Measurements from ENCODE around the gene DHX32.
"Not testable (repeated sequence)": the region's sequence is repeated elsewhere in the genome, so short reads cannot be mapped to it uniquely, and the experiment has no call there.

Gene DHX32, protein sequence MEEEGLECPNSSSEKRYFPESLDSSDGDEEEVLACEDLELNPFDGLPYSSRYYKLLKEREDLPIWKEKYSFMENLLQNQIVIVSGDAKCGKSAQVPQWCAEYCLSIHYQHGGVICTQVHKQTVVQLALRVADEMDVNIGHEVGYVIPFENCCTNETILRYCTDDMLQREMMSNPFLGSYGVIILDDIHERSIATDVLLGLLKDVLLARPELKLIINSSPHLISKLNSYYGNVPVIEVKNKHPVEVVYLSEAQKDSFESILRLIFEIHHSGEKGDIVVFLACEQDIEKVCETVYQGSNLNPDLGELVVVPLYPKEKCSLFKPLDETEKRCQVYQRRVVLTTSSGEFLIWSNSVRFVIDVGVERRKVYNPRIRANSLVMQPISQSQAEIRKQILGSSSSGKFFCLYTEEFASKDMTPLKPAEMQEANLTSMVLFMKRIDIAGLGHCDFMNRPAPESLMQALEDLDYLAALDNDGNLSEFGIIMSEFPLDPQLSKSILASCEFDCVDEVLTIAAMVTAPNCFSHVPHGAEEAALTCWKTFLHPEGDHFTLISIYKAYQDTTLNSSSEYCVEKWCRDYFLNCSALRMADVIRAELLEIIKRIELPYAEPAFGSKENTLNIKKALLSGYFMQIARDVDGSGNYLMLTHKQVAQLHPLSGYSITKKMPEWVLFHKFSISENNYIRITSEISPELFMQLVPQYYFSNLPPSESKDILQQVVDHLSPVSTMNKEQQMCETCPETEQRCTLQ

DNA sequence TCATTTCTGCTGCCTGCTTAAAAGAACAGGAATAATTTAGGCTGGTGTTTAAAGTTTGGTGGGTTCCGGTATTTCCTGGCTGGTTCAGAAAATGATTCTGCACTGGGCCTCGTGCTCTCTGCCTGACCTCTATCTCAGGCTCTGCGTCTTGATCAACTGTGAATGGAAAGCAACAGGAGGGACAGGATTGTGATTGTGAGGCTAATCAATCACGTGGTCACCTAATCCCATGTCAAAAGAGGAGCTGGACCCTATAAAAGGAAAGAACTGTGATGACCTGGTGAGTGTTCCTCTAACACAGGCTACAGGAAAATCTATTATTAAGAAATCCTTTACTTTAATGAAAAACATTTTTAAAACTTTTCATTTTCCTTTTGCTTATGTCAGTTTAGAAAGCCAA, at the start of gene DHX32:
TSS of gene DHX32 (minus strand) at position 101 of the 400 bp plus-strand sequence. CDS start 468 bp downstream, outside the sequence.
- no peak for DNase-seq (ENCODE audit: low spot score)

DNA sequence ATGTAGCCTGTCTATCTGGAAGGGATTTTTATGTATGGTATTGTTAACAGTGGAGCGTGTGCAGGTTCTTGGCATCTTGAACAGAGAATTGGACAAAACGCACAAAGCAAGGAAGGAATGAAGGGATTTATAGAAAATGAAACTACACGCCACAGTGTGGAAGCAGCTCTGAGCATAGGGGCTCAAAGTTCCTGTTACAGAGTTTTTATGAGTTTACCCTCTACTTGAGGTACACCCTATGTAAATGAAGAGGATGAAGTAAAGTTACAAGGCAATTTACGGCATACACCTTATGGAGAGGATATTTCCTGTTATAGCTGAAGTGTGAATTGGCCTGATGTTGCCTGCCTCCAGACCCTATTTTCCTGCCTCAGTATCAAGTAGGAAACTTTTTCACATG, 48.5 kb upstream of the DHX32 start:
- no peak for DNase-seq (ENCODE audit: low spot score)

DNA sequence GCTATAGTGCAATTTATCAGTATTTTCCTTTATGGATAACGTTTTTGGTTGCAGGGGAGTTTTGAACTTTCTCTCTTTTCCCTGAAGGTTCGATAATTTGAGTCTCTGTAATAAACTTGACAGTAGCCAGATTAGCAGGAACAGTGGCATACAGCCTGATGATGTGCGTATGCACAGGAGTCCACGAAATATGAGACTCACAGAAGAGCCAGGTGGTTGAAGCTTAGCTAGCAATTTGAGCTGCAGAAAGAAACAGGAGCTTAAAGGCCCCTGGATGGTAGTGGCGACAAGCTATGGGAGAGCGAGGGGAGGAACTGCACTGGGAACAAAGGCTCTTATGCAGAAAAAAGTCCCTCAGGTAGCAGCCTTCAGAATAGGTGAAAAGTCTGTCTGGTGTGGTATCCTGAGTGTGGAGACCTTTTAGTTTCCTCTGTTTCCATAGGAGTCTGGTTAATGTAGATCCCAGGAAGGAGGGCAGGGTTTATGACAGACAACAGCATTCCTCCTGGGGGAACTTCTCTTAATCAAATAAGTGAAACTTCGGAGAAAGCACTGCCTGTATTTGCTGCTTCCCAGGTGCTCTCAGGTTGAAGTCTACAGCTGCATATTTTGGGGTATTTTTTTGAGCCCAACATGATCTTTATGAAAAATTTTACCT, 48.0 kb upstream of the DHX32 start:
- DNase-seq (ENCODE audit: low spot score) = no peak

DNA sequence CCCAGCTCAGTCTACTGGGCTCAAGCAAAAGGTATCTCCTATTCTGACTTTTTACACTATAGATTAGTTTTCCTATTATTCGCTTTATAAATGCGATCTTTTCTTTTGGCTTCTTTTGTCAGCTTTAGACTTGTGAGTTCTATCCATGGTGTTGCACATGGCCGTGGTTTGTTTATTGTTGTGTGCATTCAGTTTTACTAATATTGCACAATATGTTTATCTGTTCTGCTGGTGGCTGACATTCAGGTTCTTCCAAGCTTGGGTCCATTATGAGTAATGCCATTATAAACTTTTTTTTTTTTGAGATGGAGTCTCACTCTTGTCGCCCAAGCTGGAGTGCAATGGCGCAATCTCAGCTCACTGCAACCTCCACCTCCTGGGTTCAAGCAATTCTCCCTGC, 46.2 kb upstream of the DHX32 start:
- not testable (repeated sequence) for DNase-seq (ENCODE audit: low spot score)

DNA sequence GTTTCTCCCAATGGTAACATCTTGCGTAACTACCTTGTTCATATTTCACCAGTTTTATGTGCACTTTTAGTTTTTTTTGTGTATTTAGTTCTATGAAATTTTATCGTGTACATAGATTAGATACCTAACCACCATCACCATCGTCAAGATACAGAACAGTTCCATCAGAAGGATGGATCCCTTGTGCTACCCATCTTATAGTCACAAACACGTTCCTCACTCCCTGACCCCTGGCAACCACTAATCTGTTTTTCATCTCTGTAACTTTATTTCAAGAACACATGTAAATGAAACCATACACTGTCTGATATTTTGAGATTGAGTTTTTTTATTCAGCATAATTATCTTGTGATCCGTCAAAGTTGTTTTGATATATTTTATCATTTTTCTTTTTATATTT, 45.2 kb upstream of the DHX32 start:
- DNase-seq (ENCODE audit: low spot score) = no peak

DNA sequence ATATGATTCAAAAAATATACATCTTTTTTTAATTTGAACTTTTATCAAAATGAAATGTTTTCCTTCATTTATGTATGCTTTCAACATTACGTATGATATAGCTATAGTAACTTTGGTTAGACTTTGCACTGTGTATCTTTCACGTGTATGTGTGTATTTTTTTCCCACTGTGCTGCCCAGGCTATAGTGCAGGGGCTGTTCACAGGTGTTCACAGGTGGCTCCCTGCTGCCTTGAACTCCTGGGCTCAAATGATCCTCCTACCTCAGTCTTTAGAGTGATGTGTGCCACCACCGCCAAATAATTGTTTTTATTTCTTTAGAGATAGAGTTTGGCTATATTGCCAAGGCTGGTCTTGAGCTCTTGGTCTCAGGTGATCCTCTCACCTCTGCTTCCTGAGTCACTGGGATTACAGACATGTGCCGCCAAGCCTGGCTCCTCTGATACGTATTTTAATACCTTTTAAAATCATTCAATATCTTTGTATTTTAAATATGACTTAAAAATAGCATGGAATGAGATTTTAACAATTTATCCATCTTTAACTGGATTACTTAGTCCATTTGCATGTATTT, 44.3 kb upstream of the DHX32 start:
- DNase-seq (ENCODE audit: low spot score) = no peak

DNA sequence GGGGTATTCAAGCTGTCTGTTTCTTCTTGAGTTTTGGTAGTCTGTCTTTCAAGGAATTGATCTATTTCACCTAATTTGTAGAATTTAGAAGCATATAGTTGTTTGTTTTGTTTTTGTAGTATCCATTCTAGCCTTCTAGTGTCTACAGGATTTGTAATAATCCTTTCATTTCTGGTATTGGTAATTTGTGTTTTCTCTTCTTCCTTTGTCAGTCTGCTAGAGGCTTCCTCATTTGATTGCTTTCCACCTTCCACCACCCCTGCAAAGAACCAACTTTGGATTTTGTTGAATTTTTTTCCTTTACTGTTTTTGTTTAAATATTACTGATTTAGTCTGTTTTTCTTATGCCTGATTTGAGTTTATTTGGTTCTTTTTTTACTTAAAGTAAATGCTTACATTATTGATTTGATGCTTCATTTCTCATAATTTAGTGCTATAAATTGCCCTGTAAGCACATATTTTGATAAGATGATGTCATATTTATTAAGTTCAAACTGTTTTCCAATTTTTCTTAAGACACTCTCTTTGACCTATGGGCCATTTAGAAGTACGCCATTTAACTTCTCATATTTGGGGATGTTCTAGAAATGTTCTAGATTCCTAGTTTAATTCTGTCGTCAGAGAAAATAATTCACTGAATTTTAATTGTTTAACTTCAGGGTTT, 40.7 kb upstream of the DHX32 start:
- not testable (repeated sequence) for DNase-seq (ENCODE audit: low spot score)

DNA sequence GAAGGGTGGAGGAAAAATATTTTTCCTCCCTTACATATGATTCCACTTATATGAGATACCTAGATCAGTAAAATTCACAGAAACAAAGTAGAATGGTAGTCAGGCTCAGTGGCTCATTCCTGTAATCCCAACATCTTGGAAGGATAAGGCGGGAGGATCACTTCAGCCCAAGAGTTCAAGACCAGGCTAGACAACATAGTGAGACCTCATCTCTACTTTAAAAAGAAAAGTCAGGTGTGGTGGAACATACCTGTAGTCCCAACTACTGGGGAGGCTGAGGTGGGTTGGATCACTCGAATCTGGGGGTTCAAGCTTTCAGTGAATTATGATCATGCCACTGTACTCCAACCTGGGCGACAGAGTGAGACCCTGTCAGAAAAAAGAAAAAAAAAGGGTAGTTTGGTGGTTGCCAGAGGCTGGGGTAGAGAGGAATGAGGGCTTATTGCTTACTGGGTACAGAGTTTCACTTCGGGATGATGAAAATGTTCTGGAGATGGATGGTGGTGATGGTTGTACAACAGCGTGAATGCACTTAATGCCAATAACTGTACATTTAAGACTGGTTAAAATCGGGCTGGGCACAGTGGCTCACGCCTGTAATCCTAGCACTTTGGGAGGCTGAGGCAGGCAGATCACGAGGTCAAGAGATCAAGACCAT, 36.7 kb upstream of the DHX32 start:
- DNase-seq (ENCODE audit: low spot score) = not testable (repeated sequence)

DNA sequence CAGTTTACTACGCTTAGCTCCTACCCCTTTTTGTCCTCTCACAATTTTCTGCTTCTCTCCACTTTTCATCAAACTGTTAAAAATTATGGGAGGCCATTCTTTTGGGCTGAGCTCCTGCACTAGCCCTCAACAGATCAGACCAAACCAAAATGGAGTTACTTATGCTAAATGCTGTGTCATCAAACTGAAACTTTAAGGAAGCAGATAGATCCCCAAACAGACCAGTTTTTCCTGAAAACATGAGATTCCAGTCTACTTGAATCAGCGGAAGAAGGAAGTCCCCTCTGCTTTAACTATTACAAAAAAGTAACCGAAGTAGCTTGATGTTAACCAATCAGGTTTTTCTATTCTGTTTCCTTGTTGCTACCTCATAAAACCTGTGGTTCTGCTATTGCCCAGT, 35.9 kb upstream of the DHX32 start:
- no peak for DNase-seq (ENCODE audit: low spot score)

DNA sequence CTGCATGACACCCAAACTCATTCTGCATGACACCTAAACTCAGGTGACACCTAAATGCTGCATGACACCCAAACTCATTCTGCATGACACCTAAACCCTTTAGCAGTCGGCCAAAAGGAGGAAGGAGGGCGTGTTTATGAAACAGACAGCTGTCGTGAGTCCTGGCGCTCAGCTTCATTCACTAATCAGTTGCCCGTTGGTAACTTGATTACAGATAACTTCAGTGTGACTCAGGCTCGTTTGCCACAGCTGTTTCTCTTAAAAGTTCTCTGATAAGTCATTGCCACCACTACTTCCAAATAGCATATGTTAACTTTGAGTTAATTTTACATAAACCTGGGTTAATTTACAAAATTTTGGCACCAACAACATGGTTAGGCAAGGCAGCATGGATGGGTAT, 32.2 kb upstream of the DHX32 start:
- not testable (repeated sequence) for DNase-seq (ENCODE audit: low spot score)

DNA sequence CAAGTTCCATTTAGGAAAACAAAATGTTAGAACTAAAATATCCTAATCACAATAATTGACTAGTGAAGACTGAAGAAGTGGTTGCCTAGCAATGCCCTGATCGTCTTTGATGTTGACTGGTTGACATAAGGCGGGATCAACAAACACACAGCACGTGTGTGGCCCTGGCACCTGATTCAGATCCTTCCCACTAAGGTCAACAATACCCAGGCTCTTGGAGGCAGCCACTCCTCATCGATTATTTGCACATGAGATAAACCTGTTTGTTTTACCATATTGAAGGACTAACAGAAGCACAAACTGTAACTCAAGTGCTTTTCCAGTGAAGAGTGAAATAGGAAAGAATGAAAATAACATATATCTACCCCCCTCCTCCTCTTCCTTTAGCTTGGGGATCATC, 30.9 kb upstream of the DHX32 start:
- DNase-seq (ENCODE audit: low spot score) = no peak

DNA sequence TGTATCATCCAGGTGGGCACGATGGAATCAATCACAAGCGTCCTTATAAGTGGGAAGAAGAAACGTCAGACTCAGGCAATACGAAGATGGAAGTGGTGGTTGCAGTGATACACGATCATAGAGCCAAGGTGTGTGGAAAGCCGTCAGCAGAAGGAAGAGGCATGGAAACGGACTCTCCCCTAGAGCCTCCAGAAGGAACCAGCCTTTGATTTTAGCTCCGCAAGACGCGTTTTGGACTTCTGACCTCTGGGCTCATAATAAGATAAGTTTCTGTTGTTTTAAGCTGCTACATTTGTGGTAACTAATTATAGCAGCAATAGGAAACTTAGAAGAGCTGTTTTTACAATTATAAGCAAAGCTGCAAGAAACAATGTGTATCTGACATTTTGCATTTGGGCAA, 30.1 kb upstream of the DHX32 start:
- DNase-seq (ENCODE audit: low spot score) = no peak

DNA sequence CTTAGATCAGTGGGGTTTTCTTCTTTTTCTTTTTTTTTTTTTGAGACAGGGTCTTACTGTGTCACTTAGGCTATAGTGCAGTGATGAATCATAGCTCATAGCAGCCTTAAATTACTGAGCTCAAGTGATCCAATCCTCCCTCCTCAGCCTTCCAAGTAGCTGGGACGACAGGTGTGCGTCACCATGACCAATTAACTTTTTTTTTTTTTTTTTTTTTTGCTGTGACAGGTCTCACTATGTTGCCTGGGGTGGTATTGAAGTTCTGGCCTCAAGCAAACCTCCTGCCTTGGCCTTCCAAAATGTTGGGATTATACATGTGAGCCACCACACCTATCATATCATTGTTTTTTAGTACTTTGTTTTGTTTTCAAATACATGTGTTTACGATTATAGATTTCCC, 28.4 kb upstream of the DHX32 start:
- not testable (repeated sequence) for DNase-seq (ENCODE audit: low spot score)

DNA sequence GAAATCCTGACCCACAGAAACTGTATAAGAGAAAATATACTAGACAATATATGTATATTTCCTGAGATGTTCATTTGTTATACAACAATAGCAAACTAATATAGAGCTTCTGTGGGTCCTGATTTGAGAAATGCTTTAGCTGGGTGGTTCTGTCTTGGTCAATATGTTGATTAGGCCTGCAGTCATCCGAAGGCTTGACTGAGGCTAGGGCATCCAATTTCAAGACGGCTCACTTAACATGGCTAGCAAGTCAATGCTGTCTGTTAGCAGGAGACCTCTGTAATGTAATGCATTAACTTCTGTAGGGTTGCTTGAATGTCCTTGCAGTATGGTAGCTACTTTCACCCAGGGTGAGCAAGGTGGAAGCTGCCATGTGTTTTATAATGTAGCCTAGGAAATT, 27.7 kb upstream of the DHX32 start:
- not testable (repeated sequence) for DNase-seq (ENCODE audit: low spot score)

DNA sequence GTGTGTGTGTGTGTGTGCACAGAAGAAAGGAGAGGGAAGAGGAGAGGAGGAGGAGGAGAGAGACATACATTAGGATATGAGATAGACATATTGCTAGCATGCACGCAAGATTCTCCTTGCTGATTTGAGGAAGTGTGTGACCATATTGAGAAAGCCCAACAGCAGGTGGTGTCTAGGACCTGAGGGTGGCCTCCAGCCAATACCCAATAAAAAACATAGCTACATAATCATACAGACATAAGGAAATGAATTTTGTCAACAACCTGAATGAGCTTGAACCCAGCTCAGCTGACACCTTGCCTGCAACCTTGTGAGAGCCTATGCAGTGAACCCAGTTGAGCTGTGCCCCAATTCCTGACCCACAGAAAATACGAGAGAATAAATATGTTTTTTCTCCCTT, 26.5 kb upstream of the DHX32 start:
- not testable (repeated sequence) for DNase-seq (ENCODE audit: low spot score)

DNA sequence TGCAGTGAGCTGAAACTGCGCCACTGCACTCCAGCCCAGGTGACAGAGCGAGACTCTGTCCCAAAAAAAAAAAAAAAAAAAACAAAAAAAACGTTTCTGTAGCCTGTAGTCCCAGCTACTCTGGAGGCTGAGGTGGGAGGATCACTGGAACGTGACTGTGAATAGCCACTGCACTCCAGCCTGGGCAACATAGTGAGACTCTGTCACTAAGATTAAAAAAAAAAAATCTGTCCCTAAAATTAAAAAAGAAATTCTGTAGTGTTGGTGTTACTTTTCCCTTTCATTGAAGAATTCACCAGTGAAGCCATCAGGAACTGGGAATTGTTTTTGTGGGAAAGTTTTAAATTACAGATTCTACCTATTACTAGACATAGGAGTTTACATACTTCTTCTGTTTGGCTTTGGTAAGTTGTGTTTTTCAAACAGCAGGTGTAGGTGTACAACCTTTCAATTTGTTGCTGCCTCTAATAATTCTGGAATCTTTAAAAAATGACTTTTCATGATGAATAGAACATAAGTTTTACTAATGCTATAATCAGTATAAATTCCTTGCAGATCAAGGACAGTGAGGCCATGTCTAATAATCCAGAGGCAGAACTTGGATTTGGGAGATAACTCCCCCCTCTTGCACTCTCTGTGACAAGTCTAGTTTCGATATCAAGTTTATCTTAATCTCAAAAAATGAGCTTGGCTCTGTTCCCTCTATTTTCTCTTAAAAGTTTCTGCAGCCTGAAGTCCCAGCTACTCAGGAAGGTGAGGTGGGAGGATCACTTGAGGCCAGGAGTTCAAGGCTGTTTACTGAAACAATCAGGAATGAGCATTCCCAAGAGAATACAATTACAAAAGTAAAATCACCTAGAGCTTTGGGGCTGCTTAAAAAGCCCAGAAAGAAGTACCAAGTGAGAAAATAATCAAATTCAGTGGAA, 24.2 kb upstream of the DHX32 start:
- DNase-seq (ENCODE audit: low spot score) = not testable (repeated sequence)

DNA sequence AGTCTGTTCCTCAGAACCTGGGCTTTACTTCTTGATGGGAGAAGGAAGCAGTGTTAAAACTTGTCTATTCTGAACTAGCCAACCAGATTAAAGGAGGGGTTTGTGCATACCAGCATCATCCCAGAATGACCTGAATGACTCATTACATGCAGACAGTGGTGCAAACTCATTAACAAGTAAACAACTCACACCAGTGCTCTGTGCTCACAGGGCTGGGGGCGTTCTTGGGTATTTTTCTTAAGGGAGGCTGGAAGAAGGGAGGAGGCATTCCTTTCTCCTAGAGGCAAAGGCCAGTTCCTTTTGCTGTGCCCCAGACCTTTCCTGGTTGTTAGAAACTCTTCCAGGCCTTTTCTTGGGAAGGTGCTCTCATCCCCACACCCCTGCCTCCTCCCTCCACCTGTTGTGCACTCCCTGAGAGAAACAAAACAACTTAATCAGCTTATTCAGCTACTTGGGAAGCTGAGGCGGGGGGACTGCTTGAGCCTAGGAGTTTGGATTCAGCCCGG, 22.1 kb upstream of the DHX32 start:
- not testable (repeated sequence) for DNase-seq (ENCODE audit: low spot score)

DNA sequence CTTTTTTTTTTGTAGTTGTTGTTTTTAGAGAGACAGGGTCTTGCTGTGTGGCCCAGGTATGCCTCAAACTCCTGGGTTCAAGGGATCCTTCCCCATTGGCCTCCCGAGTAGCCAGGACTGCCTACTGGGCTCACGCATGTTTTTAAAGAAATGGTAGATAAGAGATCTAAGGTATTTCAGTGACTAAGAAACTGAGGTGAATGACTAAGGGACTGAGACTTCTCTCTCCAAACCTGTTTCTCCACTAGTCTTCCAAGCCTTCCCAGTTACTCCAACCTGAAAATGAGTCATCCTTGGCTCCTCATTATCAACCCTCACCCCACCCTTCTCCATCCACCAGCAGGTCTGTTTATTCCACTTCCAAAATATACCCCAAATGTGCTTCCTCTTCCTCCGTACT, 19.9 kb upstream of the DHX32 start:
- DNase-seq (ENCODE audit: low spot score) = not testable (repeated sequence)

DNA sequence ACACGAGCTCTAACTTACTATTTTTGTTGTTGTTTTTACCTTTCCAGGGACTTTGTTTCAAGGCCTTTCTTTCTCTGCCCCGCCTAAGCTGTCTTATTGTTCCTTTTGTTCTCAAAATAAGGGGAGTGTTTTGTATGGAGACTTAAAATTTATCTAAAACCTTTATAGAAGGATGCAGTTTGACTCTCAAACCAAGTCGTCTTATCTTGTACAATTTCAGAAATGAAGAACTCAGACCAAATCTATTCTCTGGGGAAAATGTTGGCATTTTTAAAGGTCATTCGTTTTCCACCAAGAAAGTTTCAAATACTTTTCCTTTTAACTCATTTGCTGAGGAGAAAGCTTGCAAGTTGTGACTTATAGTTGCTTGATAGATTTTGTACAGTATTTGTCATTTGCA, 16.2 kb upstream of the DHX32 start:
- DNase-seq (ENCODE audit: low spot score) = not testable (repeated sequence)

All from activated CD4-positive, alpha-beta T cell treated with anti-CD3 and anti-CD28 coated beads, Interleukin-2, Interleukin-4, amounts not matched to agents 100 ng/mL and 50 ng/mL, durations not matched to agents 16 hours and 8 hours (primary cell).